Erythroblast (primary cell): ENCODE data around the gene SEPTIN14.
"Not testable (repeated sequence)": the region's sequence is repeated elsewhere in the genome, so short reads cannot be mapped to it uniquely, and the experiment has no call there.

Experiments
- GATA1 ChIP-seq: IDR thresholded peaks from 2 replicates; pipeline ENCODE4 v1.6.1; 2011; ENCODE audit warnings: low read depth, mild to moderate bottlenecking, control low read depth, low read length, moderate library complexity
- POLR2A ChIP-seq: IDR thresholded peaks from 2 replicates; pipeline ENCODE4 v1.6.1; 2011; ENCODE audit warnings: mild to moderate bottlenecking, low read length

DNA sequence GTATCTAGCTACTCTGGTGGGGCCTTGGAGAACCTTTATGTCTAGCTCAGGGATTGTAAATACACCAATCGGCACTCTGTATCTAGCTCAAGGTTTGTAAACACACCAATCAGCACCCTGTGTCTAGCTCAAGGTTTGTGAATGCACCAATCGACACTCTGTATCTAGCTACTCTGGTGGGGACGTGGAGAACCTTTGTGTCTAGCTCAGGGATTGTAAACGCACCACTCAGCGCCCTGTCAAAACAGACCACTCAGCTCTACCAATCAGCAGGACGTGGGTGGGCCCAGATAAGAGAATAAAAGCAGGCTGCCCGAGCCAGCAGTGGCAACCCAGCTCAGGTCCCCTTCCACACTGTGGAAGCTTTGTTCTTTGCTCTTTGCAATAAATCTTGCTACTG is 6.4 kb upstream of the SEPTIN14 start:
- not testable (repeated sequence) for TF ChIP-seq POLR2A, GATA1
